HG03571 (cell line): ENCODE data around the gene TIMP3.

Experiments
- ATAC-seq: cut with Tn5 transposase; IDR thresholded peaks from one replicate; pipeline ENCODE4 v1.9.1; 2021; ENCODE audit not compliant: unreplicated experiment

Gene TIMP3

DNA sequence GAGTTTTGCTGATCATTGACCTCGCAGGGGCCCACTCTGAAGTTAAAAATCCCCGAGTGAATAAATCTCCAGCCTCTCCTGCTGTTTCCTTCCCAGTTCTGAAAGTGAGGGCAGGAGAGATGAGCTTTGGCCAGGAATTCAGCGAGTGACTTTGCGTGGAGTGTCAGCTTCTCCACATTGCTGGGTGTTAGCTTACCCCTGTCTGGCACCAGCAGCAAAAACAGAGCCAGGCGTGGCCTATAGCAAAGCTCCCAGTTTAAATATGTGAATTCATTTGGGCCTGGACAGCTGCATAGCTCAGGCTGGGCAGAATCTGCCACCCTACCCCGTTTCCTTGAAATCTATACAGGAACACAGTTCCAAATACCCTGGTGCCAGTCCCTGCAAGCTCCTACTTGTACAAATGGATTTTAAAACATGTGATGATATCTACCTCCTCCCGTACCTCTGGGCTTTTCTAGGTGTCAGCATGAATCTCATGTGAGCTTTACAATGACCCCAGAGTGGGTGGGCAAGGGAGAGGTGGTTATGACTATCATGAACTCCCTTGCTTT lies 25.6 kb downstream of the TIMP3 start:
- ATAC-seq = no peak

DNA sequence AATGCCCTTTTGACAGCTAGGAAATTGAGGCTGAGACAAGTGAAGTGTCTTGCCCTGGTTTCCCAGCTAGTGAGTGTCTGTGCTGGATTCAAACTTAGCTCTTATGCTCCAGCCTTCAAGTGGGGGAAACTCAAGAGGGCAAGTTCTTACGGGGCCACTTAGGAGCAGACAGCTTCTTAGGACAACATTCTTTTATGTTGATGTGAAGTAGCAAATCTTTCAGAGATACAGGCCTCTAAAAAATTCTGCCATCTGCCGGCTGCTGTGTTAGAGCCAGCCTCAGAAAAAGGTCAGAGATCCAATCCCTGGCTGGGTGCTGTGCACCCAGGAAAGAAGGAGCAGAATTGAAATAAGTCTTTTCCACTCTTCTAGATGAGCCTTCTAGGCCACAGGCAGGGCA lies 26.6 kb downstream of the TIMP3 start:
- no peak for ATAC-seq

DNA sequence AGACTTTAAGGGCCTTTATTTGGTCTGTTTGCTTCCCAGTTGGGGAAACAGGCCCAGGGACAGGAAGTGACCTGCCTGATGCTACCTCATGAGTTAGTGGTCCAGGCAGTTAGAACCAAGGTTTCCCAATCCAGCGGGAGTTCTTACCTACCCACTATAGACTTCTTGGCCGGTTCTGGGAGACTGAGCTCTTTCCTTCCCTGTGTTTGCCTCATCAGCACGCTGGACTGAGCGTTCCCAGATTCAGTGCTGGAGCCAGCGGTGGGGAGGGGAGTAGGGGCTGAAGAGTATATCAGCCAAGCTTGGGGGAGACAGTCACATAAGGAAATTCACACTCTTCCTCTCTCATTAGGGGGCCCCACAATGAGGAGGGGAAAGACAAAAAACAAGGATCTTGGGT lies 27.1 kb downstream of the TIMP3 start:
- ATAC-seq = no peak

DNA sequence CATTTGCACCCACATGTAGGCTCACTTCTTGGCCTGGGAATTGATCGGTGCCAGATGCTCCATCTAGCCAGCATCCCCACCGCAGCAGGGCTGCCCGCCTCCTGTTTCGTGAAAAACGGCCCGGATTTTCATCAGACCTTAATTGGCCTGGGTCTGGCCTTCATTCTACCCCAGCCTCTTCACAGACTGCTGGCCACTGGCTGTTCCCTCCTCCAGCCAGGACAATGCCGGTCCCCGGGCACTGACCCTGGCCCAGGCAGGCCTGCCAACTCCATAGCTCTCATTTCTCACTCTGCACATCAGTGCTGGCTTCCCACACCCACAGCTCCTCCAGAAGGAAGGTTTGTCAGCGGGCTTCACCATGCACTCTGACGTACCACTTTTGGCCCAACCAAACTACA lies 27.9 kb downstream of the TIMP3 start:
- ATAC-seq = no peak

DNA sequence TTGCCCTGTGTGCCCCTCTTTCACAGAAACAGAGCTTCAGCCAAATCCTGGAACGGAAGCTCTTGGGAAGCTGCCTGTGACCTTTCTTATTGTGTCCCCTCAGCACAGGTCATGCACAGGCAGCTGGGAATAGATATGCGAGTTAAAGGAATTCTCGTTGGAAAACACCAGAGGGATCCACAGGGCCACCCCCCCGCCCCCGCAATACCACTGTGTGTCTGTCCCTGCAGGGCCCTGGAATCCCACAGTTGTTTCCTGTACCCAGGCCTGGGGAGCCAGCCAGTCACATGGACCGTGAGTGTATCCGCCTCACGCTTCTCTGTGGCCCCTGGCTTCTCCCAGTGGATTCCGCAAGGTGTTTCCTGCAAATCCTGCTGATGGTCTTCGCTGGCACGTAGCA lies 29.0 kb downstream of the TIMP3 start:
- ATAC-seq = no peak

DNA sequence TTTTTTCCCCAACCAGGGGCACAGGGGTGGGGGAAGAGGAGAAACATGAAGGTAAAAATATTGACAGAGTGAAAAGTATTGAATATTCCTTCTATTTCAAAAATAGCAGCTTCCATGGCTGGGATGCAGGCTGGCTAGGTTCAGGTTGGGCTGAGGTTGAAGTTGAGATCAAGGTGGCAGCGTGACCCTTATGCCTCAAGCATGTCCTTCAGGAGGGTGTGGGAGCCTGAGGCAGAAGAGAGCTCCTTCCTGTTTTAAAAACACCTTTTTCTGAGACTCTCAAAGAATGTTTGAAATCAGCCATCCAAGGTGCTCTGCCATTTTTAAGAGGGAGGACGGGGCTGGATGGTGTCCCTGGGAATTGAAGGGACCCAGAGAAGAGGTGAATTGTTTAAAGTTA lies 29.5 kb downstream of the TIMP3 start:
- no peak for ATAC-seq

DNA sequence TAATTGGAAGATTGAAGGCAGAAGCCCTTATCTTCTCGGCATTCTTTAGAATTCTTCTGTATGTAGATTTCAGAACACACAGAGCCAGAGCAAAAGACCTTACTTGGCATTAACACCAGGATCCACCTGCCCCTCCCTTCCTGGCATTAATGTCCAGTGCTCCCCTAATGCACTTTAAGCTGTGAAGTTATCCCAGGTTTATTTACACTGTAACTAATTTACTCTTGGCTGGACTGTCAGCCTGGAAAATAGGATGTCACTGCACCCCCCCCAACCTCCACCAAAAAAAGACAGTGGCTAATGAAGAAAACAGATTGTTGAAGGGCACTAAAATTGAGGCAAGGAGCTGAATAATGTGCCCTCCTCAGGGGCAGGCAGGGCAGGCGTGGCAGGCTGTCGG lies 30.1 kb downstream of the TIMP3 start:
- no peak for ATAC-seq

DNA sequence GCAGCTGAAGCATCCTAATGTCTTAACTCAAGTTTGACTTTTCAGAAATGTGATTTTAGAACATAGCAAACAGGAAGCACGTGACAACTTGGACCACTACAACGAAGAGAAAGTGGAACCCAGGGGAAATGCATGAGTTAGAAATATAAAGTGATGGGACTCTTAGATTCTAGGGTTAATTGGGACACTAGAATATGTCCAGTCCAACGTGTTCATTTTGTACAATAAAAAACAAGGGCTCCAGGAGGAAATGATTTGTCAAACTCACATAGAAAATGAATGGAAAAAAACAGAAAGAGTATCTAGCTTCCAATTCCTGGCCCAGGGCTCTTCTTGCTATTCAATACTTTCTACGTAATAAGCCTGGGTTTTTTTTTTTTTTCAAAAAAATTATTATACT lies 30.7 kb downstream of the TIMP3 start:
- ATAC-seq = no peak

DNA sequence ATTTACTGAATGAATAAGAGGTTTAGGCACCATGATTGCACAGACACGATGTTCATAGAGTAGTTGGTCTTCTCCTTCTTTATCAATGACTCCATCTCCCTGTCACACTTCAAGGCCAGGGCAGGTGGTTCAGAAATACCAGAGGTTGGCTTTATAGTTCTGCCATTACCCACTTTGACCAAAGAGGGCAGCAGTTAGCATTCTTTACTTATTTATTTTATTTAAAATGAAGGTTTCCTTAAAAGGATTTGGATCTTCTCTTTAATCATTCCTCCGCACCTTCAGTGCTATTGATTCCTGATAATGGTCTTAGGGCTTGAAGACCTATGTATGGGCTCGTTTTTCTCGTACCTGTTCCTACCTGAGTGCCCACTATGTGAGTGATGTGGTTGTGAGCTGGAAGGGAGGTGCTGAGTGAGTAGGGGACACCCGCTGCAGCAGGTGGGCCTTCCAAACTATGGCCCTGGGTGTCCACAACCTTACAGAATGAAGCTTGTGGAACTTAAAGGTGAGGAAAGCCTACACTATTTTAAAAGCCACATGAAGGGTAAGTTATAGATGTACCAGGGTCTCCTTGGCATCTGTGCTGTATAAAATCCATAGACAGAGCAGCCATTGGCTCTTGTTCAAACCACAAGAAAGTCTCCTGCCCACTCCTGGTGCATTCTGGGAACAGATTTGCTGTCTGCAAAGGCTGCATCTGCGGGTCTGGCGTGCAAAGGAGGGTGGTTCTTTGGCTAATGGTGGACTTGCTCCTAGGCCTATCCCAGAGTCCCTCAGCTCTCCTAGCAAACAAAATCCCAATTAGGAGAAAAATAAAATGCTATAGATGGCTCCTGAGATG lies 35.0 kb downstream of the TIMP3 start:
- ATAC-seq = no peak

DNA sequence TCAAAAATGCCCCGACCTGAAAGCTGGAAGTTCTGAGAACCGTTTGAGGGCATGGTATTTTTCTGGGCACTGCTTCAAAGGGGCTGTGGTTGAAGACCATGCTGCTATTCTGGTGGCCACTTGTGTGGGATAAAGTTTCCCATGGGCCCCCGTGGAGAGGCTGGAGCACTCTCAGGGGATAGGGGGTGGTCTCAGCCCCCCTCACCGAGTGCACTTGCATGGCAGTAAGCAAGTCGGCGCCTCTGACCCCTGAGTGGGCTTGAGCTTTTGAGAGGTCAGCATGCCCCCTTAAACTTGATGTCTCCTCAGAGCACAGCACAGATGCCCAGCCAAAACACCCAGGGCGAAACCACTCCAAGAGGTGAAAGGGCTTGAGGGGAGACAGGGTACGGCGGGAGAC lies 35.6 kb downstream of the TIMP3 start:
- no peak for ATAC-seq

DNA sequence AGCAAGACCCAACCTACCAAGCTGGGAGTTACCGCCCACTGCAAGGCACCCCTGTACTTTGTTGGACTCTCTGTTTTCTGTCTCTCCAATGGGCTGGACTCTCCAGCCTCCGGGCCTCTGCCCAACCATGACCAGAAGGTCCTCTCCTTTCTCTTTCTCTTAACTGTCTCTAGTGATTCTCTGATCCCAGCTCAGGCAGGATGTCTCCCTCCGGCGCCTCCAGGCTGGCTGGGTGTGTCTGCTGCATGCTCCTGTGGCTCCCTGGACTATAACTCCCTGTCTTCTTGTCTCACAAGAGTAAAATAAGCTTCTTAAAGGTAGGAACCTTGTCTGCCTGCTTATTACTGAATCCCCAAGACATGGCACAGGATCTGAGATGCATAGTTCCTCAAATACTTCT lies 36.3 kb downstream of the TIMP3 start:
- ATAC-seq = no peak

DNA sequence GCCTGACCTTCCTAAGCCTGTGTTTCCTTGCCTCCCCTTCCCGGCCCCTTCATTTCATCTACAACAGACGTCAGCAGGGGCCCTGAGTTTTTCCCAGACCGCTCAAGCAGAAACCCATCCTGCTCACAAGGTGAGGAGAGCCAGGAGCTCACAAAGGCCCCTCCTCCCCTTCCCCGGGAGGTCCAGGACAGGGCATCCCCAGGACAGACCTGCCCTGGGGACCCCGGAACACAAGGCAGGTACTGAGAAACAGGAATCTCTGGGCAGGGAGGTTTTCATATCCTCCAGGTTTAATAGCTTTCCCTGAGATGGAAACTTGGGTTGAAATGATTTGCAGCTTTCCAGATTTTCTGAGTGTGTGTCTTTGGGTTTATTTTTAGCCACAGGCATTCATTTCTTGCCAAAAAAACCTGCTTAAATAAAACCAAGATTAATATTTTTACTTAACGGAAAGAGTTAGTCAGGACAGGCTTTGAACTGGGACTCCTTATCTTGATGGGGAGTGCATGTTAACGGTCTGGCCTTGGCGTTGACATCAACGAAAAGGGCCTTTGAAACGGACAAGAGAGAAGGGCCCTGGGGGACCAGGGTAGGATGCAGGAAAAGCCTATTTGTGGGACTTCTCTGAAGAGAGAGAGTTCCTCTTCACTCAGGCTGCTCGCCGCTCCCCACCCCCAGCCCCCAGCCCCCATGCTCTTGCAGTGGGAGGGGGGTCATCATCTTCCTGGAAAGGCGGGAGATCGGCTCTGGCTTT lies 38.5 kb downstream of the TIMP3 start:
- no peak for ATAC-seq

DNA sequence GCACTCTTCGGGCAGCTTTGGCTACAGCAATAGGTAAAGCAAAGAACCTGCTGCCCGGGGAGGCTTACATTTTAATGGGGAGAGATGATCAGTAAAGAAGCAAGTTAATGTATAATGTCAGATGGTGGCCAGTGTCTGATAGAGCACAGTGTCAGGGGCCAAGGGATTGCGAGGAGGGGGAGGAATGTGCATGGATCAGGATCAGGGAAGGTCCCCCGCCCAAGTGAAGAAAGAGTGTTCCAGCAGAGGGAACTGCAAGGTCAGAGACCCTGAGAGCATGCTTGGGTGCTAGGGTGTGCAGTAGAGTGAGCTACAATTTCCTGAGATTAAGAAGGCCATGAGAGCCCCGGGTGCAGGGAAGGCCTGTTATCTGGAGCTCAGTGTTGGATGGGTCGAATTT lies 39.7 kb downstream of the TIMP3 start:
- no peak for ATAC-seq

DNA sequence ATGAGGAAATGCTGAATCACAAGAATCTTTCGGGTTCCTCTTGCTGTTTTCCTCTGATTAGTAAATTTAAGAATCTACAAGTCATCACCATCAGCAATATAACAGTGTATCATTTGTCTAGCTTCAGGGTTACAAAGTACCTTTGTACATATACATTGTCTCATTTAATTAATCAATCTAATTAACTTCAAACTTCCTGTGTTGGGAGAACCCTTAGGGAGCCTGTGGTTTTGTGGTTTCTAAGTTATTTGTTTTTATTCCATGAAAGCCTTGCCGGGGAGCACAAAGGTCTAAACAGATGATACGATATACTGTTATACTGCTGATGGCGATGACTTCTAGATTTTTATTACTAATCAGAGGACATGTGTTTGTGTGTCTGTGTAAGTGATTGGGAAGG lies 41.0 kb downstream of the TIMP3 start:
- no peak for ATAC-seq

DNA sequence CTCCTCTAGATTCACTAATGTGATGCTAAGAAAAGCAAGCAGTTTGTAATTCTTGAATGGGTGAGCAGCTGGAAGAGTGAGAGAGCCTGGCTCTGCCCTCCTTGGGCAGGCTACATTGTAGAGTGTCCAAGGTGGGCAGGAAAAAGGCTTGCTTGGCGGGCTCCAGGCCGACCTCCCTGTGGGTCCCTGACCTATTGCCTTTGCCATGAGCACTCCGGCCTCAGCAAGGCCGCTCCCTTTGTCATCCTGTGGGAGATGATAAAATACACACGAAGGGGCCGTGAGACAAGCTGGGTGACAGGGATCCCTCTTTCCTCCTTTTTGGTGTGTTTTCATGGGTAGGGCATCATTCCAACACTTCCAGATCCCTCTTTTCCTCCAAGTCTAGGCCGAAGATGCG lies 41.8 kb downstream of the TIMP3 start:
- no peak for ATAC-seq

DNA sequence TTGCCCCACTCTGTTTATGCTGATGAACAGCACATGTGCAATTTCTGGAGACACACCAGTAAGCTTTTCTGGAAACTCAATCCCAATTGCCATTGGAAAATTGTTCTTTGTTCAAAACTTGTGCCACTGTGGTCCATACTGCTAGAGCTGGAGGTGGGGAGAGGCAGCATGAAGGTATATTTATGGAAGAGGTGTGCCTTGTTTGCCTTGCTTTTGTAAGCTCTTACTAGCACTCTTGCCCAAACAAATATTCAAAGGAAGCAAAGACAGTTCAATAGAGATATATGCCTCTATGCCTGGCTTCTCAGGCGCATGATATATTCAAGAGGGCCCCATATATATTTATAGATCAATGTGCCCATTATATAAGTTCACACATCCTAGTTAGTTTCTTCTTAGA lies 42.7 kb downstream of the TIMP3 start:
- ATAC-seq = no peak

DNA sequence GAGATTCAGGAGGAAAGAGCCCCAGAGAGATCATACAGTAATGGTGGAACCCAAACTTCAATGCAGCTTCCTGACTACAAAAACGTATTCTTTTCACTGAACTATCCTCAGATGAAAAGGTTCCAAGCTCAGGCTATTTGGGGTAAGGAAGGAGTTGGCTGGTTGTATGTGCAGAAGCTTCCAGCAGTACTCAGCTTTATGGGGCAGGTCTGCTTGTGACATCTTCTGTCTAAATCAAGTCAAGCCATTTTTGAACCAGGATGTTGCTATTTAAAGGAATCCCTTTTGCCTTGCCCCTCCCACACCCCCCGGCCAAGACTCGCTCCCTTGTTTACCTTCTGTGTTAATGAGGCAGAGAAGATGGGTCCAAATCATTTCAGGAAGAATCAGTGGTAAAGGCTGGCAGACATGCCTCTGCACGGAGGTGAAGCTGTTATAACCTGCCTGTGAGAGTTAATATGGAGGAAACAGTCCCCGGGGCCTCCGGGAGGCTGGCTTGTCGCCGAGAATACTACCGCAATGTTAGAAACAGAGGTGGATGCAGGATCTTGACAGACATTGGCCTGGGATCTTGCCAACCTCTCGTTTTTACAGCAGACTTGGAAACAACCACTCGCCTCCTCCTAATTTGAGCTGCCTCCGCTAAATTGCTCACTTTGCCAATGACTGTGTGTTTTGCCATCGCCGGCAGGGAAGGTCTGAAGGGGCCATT lies 45.4 kb downstream of the TIMP3 start:
- ATAC-seq = no peak

DNA sequence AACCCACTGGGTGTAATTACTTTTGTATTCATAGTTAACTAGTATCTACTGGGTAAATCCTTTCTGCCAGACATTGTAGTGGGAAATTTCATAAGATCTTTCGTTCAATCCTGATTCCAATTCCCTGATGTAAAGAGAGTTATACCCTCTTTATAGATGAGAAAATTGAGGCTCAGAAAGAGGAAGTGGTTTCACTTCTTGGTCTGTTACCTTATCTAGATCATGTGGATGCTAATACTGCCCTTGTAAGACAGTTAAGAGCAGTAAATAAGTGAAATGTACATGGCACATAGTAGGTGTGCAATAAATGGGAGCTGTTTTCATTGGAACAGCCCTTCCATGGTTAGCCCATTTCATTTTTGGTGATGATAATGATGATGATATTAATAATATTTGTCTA lies 46.7 kb downstream of the TIMP3 start:
- ATAC-seq = no peak

DNA sequence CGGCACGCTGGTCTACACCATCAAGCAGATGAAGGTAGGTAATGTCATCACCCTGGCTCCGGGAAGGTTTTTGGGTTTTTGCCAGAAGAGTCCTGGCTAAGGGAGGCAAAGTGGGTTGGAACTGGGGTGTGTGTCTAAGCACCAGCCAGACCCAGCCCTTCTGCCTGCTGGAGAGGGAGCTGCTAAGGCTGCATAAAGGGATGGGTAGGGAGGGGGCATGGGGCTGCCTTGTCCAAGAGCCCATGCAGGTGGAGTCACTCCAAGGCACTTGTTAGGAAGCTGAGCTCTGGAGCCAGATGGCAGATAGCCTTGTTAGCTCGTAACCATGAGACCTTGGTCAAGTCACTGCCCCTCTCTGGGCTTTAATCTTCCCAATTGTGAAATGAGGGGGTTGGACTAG lies 48.0 kb downstream of the TIMP3 start:
- ATAC-seq = no peak

DNA sequence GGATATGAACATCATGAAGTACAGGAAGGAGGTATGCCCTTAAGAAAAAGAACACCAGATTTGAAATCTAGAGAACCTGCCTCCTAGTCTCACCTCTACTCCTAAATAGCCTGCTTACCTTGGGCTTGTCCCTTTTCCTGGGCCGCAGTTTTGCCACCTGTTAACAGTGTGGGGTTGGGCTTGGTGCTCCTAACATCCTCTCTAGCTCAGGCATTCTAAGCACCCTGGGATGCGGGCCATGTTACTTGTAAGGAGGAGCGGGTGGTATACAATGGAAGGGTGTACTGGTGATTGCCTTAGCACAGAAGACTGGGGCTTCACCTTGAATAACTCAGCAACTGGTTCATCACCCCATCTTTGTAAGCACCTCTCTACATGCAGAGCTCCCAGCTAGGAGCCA lies 48.7 kb downstream of the TIMP3 start:
- ATAC-seq = no peak

DNA sequence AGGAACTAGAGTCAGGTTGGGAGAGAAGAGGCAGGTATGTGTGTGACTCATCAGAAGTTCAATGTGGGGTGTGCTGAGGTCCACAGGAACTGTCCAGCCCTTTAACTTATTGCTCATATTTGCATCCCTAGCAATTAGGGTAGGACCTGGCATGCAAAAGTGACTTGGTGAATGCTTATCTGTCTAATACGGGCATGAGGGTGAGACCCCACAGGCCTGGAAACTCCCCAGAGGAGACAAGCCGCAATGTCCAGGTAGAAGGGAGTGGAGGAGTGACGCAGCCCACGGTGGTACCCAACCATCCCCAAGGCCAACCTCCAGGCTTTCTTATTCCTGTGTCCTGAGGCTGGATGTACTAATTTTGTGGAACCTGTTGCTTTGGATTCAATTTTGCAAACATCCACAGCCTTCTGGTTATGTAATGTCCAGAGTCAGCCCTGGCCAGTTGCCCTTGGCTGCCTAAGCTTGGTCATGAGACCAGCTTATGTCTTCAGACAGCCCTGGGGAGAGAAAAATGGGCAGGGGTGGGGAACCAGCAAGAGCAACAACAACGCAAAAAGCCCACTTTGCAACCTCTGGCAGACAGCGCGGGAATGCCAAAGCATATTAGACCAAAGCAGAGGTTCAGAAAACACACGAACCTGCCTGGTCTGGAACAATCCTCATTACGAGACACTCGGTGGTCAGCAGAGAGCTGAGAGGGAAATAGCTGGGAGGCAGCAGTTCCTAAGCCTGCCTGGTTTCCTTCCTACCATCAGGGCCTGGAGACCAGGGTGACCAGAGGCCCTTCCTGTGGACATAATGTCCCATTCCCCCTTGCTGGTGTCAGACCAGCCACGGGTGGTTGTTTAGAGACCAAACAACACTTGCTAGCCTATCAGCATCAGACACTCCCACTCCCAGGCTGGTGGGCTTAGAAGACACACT lies 49.3 kb downstream of the TIMP3 start:
- no peak for ATAC-seq
